ENCODE data around the gene LPAR2.
"Not testable (repeated sequence)": the region's sequence is repeated elsewhere in the genome, so short reads cannot be mapped to it uniquely, and the experiment has no call there.

The LPAR2 gene

DNA sequence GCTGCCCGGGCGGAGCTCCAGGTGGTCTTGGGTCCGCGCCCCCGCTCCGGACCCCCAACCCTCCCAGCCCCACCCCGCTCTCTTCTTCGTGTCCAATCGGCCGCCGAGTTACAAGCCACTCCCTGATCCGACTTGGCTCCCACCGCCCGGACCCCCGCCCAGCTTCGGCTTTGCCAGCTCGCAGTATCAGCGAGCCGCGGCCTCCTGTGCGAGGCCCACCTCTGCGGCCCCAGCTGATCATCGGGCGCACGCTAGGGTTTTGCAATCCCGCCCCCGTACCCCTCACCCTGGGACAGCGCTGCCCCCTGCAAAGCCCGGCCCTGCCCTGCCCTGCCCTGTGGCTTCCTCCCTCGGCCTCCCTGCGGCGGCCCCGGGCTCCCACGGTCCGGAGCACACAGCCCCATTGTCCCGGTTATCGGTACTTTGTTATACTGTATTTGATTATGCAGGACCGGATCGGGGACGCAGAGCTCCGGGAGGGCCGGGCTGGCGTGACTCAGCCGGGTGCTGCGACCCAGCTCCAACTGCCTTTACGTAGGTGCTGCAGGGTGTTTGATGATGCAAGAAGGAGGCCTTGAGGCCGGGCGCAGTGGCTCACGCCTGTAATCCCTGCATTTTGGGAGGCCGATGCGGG is 598 bp upstream of the LPAR2 start:
- peak; percentile 26 to 50 for DNase-seq

DNA sequence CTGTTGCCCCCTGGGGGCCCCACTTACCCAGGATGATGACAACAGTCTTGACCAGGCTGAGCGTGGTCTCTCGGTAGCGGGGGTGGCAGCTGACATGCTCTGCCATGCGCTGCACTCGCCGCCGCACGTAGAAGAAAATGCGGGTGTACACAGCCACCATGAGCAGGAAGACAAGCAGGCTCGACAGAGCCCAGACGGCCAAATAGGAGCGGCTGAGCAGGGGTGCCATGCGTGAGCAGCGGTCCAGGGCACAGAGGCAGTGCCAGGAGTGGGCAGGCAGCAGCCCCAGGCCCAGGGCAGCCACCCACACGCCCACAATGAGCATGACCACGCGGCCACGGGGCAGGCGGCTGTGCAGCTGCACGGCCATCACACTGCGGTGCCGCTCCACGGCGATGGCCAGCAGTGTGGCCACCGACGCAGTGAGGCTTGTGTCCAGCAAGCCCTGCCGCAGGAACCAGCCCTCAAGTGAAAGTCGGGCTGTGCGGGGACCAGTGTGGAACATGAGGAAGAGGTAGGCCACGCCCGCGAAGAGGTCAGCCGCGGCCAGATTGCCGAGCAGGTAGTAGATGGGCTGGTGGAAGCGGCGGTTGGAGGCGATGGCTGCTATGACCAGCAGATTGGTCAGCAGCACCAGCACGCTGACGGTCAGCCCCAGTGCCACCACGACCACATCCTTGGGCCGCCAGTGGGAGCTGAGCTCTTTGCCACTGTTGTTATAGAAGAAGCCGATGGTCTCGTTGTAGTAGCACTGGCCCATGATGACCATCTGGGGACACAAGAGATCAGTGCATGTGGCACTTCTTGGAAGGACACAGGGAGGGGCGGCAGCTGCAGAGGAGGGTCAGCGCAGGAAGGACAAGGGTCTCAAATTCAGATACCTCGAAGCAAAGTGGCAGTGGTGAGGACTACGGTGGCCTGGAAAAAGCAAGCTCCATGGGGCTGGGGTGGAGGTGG is 1.2 kb downstream of the LPAR2 start:
- DNase-seq, result no peak

DNA sequence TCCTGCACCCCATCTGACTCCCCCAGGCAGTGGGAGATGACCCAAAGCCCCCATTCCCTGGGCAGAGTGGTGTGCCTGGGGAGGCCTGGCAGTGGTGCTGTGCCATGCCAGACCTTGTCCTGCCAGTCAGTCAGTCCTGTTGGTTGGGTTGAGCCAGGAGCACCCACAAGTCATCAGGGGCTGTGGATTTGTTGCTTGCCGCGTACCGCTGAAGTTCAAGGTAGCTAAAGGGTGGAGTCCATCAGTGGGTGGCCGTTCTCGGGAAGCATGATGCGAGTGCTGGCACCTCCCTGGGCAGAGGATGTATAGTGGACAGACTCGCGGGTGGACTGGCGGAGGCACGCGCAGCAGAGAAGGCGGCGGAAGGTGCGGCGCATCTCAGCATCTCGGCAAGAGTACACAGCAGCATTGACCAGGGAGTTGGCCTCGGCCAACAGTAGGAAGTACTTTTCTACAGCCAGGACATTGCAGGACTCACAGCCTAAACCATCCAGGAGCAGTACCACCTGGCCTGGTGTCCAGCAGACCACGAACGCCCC is 3.9 kb downstream of the LPAR2 start:
- DNase-seq, result no peak

DNA sequence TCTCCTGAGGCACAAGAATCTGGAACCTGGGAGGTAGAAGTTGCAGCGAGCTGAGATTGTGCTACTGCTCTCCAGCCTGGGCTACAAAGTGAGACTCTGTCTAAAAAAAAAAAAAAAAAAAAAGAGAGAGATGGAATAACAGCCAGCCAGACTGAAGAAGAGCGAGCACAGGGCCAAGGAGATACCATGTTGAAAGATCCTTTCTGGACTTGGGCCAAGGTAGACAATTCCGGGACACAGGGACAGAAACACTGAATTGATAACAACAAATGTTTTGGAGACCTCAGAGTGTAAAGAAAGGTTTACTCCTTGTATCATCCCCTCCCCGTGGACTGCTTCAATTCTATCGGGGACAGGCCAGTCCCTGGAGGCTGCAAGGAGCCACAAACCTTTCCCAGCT is 4.6 kb downstream of the LPAR2 start:
- no peak for DNase-seq

DNA sequence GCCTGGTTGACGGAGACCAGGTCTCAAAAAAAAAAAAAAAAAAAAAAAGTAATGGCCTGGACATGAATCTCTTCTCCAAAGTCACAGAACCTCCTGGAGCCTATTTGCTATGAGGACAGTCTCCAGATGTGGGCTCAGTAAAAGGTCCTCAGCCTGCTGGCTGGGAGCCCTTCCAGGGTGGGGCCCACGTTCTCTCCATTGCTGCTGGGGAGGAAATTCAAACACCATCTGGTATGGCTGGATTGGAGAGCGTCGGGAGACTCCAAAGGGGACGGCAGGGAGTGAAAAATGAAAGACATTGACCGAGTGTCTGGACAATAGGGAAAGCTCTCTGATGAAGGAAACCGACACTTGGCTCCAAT is 8.2 kb downstream of the LPAR2 start:
- no peak for DNase-seq

DNA sequence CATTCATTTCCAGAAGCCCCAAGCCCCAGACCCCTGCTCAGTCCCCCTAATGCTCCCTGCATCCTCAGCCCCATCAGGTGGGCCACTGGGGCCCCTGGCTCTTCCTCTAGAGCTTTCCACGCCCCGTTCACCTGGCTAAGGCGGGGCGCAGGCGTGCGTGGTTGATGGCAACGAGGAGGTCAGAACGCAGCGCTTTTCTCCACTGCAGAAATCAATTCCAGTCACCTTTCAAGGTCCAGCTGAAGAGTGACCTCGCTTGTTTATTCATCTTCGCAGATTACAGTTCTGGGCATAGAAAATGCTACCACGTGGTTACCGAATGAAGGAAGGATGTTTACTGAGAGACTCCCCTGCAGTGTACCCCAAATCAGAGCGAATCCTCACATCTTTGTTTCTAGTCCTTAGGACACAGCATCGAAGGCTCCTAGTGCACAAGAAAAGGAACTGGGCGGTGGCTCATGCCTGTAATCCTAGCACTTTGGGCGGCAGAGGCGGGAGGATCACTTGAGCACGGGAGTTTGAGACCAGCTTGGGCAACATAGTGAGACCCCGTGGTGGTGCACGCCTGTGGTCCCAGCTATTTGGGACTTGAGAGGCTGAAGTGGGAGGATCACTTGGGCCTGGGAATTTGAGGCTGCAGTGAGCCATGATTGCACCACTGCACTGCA is 8.7 kb downstream of the LPAR2 start:
- no peak for DNase-seq

DNA sequence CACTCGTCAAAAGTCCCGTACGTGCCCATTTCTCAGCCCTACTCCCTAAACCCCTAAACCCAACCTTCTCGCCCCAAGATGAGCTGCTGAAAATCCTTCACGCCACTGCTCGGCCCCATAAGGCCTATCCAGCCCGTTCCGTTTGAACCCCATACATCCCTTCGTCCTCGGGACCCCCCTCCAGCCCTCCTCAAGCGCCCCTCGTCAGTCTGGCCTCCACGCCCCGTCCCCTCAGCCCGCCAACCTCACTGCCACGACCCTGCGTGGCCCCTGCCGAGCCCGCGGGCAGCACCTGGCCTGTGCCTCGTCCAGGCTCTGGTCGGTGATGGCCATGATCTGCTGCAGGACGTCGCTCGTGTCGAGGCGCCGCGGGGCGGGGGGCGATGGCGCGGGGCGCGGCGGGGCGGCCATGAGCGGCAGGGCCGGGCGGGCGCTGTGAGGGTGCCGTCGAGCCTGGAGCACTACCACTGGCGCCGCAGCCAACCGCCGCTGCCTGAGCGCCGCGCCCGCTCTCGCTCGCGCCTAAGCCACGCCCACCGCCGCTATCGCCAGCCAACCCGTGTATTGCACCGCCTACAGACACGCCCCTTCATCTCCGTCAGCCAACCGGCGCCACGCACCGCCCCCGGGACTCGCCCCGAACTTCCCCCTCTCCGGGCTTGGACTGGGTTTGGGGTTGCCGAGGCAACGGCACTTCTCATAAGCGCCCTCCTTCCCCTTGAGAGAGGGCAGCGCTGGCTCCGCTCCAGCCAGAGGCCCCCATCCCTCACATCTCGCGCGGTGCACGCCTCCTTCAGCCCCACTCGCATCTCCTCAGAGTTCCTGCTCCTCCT is 9.6 kb downstream of the LPAR2 start, which contains the start of gene PBX4:
PBX4 (minus strand) TSS at position 469 of the 833 bp plus-strand sequence; CDS start at position 411, 58 bp downstream.
- DNase-seq, result peak; percentile 95 to 96

DNA sequence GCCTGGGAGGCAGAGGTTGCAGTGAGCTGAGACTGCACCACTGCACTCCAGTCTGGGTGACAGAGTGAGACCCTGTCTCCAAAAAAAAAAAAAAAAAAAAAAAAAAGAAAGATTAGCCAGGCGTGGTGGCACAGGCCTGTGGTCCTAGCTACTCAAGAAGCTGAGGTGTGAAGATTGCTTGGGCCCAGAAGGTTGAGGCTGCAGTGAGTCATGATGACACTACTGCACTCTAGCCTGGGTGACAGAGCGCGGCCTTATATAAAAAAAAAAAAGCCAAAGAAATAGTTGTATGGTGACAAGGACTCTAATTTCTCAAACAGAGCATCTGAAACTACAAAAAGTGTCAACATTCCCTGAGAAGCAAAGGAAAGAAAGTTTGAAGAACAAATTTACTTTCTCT is 12.9 kb downstream of the LPAR2 start:
- no peak for DNase-seq

DNA sequence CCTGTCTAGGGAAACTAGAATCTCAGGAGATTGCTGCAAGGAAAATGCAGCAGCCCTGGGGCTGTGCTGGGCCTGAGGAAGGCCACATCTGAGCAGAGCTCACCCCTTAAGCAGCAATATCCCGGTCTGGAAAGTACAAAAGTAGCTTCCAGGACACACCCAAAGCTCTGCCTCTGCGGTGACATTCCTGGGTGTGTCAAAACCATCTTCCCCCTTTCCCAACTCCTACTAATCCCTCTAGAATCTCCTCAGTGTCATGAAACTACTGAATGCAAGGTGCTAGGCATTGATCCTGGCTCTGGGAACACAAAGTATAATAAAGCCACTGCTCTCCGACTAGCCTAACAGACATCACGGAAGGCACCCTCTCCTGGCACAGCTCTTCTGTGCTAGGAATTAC is 14.5 kb downstream of the LPAR2 start:
- DNase-seq, result no peak

DNA sequence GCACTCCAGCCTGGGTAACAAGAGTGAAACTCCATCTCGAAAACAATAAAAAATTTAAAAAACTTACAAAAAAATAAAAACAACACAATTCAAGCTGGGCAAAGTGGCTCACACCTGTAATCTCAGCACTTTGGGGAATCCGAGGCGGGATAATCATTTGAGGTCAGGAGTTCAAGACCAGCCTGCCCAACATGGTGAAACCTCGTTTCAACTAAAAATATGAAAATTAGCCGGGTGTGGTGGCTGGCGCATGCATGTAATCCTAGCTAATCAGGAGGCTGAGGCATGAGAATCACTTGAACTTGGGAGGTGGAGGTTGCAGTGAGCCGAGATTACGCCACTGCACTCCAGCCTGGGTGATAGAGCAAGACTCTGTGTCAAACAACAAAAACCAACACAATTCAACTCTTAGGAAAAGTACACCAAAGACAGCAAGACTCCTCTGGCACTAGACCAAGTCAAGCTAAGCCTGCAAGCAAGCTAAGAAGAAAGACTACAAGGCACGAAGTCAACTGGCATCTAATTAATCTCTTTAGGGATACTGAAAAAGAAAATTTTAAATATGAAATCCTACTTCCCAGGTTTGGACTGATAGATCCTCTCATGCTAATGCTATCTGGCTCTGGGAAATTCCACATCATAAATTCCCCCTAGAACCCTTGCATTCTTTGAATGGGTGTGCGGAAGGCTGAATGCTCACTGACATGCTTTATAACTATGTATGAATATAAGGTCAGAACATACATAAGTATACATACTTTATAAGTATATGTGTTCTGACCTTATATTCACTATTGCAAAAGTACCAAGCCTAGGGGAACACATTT is 17.4 kb downstream of the LPAR2 start:
- DNase-seq, result no peak

DNA sequence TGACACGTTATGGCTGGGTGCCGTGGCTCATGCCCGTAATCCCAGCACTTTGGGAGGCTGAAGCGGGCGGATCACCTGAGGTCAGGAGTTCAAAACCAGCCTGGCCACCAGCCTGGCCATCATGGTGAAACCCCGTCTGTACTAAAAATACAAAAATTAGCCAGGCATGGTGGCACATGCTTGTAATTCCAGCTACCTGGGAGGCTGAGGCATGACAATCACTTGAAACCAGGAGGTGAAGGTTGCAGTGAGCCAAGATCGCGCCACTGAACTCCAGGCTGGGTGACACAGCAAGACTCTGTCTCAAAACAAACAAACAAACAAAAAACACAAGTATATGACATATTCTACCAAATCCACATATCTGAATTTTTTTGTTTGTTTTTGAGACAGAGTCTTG is 21.3 kb downstream of the LPAR2 start:
- DNase-seq, result not testable (repeated sequence)

DNA sequence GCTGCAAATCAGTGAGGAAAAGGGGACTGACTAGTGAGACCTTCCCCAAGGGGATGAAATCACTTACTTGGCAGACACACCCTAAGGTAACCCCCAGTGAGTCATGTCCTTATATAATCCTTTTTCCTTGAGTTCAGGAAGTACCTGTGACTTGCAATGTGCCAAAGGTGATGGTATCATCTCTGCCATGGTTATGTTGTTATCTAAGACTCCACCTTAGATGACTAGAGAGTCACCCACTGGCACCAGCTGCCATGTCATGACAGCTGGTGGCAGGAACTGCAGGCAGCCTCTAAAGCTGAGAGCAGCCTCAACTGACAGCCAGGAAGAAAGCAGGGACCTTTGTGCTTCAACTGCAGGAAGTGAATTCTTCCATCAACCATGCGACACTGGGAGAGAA is 22.0 kb downstream of the LPAR2 start:
- DNase-seq, result peak in 1 of 2 experiments; percentile 20

DNA sequence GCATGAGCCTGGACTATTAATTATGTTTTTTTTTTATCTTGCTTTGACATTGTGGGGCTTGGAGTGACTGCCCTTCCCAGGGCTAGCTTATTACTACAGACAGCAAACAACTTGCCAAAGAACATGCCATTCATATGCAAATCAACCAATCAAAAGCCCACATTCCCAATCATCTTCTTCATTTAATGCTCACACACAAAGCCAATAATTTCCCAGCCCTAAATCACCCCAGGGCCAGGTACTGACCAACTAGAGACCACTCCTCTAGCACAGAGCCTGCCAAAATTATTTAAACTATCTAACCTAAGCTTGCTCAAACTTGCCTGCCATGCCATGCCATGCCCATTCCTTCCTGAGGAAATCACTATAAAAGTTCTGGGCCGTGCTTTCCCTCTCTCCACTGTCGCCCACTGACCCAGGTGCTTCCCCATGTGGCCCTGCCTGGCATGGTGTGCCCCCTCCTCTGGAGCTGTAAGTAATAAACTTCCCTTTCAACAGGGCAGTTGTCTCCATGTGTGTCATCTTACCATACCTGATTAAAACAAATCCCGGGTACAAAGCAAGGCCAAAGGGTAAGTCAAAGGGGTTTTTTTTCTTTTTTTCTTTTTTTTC is 25.2 kb downstream of the LPAR2 start:
- peak in 1 of 2 experiments; percentile 2 for DNase-seq

DNA sequence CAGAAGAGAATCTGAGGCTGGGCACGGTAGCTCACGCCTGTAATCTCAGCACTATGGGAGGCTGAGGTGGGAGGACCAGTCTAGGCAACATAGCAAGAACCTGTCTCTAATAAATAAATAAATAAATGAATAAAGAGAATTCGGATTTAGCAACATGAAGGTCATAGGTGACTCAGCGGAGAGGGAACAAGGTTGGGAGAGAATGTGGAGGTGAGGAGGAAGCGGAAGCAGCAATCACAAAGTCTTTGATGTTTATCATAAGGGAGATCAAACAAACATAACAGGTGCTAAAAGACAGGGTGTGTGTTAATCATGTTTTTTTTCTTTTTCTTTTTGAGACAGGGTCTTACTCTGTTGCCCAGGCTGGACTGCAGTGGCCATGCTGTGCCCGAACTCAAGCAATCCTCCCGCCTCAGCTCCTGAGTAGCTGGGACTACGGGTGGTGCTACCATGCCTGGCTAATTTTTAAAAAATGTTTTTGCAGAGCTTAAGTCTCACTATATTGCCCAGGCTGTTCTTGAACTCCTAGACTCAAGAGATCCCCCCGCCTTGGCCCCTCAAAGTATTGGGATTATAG is 25.8 kb downstream of the LPAR2 start:
- no peak for DNase-seq

DNA sequence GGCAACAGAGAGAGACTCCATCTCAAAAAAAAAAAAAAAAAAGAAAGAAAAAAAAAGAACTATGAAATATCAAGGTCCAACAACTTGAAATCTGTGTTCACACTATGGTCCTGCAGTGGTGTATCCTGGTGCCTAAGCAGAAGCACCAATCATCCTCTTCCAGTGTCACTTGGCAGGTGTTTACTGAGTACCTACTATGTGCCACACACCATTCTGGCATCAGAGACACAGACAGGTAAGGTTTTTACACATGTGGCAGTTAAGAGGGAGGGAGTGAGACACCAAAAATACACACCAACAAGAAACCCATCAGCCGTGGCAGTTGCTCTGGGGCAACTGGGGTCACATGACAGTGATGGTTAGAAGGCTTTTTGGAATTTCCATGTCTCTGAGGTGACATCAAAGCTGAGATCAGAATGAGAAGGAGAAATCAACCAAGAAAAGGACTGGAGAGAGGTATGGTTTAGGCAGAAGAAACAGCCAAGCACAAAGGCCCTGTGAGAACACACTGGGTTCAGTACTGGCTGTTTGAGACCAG is 27.2 kb downstream of the LPAR2 start:
- no peak for DNase-seq

DNA sequence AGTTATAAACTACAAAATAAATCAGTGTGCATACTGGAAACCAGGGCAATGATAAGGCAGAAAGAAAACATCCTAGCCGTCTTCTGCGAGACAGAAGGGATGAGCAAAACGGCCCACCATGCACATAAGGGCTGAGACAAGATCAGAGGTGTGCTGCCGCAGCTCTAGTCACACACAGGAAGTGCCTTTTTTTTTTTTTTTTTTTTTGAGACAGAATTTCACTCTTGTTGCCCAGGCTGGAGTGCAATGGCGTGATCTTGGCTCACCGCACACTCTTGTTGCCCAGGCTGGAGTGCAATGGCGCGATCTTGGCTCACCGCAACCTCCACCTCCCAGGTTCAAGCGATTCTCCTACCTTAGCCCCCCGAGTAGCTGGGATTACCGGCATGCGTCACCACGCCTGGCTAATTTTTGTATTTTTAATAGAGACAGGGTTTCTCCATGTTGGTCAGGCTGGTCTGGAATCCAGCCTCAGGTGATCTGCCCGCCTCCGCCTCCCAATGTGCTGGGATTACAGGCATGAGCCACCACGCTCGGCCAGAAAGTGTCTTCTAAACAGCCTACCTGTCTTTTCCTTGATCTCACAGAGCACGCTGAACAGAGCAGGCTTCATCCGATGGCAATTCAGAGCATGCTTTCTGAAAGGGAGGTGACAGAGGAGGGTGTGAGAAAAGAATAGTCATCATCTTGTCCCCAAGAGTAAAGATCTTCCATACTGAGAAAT is 29.1 kb downstream of the LPAR2 start:
- DNase-seq, result not testable (repeated sequence)

DNA sequence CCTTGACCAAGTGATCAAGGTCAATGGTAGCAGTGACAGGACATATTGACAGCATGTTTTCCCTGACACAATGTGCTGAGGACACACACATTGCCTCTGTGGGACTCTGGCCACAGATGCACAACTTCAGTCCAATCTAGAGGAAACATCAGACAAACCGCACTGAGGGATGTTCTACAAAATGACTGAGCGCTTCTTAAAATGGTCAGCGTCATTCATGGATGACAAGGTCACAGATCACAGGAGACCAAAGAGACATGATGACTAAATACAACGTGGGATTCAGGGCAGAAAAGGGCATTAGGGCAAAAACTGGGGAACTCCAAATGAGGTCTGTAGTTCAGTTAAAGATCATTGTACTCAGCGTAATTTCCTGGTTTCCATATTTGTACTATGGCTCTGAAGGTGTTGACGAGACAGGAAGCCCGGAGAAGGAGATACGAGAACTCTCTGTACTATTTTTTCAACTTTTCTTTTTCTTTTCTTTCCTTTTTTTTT is 30.2 kb downstream of the LPAR2 start:
- DNase-seq, result no peak

DNA sequence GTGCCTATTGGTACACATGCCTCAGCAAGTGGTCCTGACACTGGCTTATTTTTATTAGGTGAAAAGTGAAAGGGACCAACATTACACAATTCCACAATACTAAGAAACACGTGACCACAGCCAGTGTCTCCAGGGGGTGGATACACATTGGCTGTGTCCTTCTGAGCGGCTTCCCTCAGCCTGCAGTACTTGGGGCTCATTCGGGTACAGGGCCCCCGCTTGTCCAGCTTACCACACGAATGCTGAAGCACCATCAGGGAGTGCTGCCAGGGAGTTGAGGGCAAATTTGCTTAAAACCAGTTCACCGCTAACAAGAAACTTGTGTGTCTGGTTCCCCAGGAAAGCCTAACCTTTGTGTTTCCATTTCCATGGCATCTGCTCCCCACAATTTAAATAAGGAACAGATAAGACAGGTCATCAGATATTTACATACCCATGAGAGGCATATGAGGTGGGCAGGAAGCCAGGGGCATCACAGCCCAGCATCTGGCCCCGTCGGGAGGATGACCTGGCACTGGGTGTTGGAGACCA is 32.8 kb downstream of the LPAR2 start:
- peak in 1 of 2 experiments; percentile 7 for DNase-seq

DNA sequence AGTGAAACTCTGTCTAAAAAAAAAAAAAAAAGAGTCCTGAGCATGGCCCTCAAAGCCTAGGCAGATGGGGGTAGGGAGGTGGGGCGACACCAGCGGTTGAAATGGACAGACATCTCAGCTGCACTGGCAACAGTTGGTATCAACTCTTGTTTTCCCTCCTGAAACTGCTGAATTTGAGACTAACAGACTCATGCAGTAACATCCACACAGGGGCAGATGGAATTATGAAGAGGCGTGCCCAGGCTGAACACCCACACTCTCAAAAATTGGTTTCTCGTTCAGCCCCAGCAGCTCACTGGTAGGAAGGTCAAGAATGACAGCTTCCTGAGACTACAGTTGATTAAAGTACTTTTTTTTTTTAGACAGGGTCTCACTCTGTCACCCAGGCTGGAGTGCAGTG is 33.6 kb downstream of the LPAR2 start:
- no peak for DNase-seq

Measured in NCI-H2081 (cell line).